HG02763 (cell line): ENCODE data around the gene UVSSA.

Experiments
- ATAC-seq: cut with Tn5 transposase; IDR thresholded peaks from one replicate; pipeline ENCODE4 v1.9.1; 2021; ENCODE audit warnings: mild to moderate bottlenecking, moderate library complexity; ENCODE audit not compliant: unreplicated experiment

The UVSSA gene

DNA sequence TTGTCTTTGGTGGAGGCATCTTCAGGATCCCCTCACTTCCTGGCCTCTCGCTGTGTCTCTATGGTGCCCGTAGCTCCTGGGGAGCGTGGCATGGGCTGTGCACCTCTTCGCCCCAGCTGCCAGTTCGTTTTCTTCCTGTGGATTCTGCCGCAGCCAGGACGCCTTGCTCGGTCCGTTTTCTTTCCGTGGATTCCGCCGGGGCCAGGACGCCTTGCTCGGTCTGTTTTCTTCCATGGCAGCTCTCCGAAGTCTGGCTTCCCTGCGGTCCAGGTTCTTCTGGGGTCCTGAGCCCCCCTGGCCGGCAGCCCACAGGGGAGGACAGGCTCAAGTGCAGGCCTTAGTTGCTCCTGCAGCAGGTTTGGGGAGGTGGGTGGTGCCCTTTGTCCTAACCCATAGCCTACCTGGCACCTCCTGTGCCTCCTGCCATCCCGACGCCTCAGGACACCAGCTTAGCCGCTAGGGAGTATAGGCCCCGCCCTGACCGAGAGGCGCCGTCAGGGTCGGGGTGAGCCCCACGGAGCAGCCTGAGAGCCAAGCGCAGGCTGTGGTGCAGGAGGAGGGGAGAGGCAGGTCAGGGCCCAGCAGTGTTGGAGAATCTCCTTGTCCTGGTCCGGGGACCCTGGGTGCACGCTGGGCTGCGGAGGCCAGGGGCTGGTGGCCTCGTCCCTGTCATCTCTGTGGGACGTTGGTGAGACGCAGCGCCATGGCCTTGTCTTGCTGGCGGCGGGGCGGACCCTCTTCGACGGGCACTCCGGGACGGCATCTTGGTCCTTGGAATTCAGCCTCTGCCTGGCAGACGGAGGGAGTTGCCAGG, 27.1 kb downstream of the UVSSA start:
- ATAC-seq = no peak

DNA sequence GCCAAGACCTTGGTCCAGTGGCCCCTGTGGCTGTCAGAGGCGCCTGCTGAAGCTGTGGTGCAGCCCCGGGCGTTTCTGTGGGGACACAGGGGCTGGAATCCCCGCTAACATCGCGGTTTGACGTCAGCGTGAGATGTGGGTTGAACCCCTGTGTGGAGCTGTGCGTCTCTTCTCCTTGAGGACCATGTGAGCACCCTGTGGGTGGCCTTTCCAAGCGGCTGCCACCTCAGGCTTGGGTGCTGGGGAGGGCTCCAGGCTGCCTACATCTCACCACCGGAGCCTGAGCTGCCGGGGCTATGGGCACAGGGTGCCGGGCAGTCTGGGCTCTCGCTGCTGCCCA, 27.7 kb downstream of the UVSSA start:
- no peak for ATAC-seq

DNA sequence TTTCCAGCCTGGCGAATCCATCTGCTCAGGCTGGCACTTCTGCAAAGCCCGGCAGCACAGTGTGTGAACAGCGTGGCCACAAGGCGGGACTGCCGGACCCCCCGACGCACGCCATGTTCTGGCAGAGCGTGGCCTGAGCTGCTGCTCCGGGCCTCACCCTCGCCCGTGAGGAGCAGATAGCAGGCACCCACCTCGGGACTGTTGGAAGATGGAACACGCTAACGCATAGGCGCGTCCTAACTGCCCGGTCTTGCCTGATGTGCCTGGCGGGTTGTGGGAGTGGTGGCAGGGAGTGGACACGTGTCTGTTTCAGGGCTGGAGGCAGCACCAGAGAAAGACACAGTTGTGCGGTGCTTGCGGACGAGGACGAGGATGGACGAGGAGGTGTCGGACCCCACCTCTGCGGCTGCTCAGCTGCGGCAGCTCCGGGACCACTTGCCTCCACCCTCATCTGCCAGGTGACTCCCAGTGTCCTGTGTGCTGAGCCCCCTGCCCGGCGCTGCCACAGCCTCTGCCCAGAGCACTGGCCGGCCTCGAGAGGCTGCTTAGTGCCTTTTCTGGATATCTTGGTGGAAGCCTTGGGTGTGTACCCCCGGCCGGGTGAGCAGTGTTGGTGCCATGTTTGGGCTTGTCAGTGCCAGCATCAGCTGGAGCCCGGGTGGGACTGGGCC, 28.2 kb downstream of the UVSSA start:
- no peak for ATAC-seq

DNA sequence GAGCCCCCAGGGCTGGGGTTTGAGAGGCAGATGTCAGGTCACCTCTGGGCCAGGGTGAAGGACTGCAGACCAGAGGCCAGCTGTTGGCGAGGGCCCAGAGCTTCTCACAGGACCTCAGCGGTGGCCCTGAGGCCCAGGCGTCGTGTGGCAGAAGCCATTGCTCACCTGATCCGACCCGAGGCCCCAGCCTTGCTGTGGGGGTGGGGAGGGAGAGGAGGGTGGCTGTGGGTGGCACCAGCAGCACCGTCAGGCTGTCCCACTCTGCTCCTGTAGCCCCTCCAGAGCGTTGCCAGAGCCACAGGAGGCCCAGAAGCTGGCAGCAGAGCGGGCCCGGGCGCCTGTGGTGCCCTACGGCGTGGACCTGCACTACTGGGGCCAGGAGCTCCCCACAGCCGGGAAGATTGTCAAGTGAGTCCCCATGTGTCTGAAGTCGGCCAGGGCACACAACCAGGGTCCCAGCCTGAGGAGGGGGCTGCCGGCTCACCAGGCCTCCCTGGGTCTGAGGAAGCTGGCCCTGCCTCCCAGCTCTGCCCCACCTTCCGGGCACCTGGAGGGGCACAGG, 28.8 kb downstream of the UVSSA start:
- no peak for ATAC-seq

DNA sequence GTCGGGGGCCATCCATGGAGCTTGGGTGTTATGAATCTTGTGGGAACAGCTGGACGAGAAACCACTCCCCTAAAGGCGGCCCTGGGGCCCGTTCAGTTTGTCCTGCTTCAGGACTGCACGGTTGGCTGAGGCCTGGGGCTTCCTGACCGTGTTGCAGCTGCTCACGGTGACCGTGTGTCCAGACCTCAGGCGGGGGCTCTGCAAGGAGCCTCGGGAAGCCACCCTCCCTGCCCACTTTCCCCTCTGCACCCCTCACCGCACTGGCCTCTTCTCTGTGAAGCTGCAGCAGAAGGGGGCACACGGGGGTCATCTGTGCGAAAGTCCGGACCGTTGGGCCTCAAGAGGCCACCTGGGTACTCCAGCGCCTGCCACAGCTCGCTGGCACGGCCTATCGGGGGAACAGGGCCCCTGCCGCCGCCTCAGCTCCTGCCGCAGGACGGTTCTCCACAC, 29.4 kb downstream of the UVSSA start:
- ATAC-seq = no peak

DNA sequence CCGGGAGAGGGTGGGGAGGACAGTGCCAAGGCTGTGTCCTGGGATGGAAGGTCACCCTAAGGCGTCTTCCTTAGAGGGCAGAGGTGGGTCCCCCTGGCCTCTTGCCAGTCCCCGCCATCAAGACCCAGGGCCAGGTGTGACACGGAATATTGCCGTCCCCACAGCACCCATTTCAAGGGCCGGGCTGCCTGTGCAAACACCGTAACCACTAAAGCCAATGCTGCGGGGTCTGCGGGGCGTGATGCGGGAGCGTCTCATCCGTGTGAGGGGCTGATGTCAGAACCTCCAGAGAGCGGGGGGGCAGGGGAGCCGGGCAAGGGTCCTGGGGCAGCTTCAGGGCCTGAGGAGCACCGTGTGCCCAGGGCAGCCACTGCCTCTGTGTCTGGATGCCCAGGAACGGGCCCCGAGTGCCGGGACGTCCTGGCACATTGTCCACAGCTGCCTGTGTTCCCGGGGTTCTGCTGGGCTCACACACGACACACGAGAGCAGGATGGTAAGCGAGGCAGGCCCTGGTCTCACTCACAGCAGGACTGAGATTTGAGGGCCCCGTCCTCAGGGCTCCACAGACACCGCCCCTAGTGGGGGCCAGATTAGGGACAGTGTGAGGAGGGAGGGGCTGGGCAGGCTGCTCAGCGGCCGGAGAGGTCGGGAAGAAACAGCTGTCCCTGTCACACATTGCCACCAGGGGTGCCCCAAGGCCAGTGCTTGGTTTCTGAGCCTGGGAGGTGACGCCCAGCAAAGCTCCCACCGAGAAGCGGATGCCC, 30.0 kb downstream of the UVSSA start:
- ATAC-seq = no peak

DNA sequence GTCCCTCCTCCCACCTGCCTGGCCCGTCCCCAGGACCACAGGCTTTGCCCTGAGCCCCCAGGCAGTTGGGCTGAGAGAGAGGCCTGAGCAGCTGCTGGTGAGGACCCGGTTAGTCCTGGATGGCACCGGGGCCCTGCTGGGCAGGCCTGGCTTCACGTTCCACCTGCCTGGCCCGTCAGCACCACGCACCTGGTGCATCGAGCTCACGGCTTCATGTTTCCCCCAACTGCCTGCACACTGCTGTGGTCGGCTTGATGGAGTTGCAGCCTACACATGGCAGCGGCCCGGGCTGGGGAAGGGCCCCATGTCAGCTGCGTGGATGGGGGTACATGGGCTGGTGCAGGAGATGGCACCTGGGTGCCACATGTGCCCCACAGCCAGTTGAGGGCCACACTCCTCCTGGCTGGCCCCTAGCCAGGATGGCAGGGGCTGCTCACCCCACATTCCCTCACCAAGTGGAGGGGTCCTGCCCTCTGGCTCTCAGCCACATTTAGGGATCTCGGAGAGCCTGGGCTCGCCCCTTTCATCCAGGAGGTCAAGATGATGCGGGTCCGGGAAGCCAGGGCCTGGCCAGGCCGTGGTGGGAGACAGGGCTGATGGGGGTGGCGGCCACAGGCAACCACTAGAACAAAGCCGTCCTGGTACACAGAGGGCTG, 30.7 kb downstream of the UVSSA start:
- no peak for ATAC-seq

DNA sequence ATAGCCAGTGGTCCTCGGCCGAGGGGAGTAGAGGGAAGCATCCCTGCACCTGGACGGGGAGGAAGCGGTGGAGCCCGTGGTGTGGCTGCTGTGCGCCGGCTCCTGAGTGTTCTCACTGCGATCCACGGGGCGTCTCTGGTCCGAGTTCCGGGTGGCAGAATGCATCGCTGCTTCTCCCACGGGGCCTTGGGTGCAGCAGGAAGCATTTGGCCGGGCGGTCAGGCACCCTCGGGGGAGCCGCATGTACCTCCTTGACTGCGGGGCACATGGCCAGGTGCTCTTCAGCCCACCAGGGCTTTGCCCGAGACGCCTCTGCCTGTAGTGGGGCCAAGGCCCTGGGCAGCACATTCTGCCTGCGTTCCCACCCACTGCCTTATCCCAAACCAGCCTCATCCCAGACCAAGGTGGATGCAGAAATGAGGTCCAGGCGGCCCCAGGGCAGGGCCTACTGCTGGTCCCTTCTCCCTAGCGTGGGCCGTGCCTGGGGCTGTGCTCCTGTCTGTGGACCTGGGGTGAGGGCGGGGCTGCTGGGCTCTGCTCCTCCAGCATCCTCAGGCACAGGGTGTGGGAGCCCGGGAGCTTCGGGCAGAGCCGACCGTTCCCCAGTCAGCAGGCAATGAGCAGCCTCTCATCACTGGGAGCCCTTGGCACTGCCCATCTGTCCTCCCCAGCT, 31.7 kb downstream of the UVSSA start:
- no peak for ATAC-seq

DNA sequence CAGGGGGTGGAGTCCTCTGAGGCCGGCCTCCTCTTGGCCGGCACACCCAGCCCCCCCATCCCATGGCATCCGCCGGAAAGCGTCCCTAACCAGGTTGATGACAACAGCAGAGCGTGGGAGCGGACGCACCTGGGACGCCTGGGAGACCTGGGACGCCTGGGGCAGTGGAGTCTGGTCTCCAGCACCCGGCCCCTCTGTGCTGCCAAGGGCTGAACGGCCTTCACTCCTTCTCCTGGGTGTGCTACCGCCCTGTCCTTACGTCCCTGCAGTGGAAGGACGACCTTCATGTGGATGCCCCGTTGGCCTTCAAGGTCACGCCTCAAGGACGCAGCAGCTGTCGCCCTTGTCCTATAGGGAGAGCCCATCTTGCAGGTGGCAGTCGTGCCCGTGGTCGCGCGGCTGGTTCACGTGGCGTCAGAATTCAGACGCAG, 32.4 kb downstream of the UVSSA start:
- no peak for ATAC-seq

DNA sequence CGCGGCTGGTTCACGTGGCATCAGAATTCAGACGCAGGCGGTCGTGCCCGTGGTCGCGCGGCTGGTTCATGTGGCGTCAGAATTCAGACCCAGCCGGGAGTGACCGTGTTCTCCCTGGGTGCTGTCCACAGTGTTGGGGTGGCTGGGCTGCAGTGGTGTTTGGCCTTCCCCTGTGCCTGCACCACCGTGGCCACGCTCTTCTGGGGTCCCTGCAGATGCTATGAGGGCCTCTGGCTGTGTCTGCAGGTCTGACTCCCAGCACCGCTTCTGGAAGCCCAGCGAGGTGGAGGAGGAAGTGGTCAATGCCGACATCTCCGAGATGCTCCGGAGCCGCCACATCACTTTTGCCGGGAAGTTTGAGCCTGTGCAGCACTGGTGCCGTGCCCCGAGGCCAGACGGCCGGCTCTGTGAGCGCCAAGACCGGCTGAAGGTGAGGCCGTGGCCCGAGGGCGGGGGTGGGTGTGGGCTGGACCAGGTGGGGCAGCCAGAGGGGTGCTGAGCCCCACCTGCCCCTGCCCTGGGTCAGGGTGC, 32.9 kb downstream of the UVSSA start:
- ATAC-seq = no peak

DNA sequence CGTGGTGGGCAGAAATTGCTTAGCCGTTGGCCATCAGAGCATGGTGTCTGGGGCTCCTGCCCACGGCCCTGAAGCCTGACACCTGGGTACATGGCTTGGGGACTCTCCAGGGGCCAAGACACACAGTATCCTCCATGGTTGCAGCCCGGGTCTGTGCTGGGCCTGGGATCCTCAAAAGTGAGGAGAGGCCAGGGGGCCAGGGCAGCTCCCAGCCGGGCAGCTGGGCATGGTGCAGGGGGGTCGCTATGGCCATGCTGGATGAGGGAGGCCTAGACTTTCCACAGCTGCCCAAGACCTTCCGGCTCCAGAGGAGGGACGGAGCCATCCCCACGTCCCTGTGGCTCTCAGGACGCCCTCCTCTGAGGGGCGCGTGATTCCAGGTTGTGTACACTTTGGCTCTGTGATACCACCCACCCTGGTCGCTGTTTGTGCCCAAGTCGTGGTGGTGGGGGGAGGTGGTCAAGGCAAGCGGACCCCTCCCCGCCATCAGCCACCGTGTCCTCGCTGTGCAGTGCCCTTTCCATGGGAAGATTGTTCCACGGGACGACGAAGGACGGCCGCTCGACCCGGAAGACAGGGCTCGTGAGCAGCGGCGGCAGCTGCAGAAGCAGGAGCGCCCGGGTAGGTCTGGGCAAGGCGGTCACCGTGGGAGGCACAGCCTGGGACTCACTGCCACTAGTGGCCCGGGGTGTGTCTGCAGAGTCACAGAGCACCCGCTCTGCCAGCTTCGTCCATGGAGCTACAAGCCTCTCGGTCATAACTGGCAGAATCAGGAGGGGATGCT, 33.6 kb downstream of the UVSSA start:
- ATAC-seq = no peak

DNA sequence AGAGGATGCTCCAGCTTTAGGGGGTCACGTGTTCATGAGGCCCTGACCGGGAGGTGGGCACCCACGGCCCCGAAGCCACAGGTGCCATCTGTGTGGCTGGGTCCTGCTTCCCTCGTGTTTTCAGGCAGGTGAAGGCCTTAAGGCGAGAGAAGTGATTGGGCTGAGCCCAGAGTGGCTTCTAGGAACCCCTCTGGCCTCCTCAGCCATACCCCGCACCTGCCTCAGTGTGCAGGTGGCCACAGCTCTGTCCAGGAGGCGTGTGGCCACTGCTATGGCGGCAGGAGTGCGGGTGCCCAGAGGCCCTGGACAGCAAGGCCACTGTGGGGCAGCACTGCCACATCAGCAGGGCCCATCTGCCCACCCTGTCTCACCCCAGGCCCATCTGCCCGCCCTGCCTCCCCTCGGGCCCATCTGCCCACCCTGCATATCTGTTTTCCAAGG, 34.2 kb downstream of the UVSSA start:
- no peak for ATAC-seq

DNA sequence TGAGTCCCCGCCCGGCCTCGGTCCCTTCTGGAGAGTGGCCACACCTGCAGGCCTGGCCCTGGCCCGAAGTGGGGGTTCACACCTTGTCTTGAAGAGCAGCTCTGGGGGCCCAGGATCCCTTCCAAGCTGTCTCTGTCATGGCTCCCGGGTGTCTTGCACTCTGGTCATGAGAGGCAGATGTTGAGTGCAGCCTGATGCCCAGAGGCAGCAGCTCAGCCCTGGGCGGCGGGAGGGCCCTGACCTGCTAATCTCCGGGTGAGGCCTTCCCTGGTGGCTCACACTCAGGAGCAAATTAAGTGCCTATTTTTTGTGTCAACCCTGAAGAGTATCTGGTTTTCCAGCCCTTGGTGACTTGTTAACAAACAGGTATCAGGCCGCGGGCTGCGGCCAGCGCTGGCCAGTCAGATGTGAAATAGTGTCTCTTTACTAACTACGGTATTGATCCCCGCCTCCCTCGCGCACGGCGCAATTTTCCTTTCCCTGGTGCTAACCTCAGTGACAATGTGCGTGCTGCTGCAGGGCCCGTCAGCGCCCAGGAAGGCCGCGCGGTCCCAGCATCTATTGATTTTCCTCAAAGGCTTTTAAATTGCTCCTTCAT, 35.0 kb downstream of the UVSSA start:
- ATAC-seq = no peak

DNA sequence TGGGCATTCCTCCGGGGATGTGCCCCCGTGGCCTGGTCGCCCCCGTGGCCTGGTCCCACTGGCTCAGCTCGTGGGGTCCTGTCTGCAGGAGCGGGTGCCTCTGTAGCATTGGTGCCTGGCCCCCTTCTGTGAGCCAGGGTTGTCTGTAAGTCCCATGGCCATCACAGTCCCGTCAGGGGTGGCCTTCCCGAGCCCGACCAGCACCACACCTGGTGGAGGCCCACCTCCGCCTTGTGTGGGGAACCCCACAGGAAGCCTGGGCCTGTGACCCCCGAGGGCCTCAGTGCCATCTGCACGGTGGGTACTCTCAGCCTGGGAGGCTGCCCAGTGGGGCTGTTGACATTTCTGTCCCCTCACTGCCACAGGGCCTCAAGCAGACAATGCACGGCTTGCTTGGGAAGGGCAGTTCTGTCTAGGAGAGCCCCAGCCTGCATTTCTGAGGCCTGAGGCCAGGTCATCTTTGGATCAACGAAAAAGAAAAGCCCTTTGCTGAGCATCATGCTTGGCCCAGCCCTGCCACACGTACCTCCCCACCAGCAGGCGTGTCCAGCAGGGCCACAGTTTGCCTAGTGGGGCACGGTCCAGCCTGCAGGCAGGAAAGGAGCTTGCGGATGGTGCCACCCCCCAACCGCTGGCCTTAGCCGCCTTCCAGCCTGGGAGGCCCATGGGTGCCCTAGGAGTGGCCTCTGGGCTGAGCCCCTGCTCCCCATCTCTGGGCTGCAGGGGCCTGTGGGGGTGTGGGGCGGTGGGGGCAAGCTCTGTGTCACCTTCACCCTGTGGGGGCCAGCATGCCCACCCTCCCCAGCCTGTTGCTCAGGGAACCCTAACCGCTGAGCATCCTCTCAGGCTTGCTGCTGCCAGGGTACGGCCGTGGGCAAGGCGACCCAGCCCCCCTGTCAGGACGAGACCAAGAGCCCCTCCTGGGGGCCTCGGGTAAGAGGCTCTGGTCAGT, 36.0 kb downstream of the UVSSA start:
- no peak for ATAC-seq

DNA sequence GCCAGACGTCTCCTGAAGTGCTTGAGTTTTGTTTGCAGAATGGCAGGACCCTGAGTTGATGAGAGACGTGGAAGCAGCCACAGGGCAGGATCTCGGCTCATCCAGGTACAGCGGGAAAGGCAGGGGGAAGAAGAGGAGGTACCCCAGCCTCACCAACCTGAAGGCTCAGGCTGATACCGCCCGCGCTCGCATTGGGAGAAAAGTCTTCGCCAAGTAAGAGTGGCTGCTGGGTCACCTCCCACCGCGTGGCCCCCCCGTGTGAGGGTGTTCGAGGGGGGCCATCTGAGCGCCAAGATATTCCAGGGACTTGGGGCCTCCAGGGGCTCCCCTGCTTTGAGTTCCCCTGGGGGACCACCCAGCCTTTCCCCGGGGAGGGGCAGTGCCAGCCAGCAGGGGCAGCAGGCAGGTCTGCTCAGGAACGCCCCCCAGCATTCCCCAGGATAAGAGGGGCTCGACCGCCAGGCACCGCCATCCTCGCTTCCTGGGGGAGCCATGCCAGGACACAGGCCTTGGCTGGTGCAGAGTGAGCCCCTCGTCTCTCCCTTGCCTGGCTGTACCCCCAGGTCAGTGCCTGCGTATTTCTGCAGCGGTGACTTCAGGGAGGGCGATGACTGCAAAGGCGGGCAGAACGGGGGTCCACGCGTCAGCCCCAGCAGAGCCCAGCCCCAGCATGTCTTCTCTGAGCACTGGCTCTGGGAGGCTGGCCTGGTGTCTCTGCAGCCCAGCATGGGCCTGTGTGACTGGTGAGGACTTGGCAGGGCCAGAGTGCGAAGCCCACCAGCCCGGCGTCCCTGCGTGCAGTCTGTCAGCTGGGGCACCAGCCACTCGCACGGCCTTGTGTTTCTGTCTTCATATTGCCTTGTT, 37.0 kb downstream of the UVSSA start:
- ATAC-seq = no peak

DNA sequence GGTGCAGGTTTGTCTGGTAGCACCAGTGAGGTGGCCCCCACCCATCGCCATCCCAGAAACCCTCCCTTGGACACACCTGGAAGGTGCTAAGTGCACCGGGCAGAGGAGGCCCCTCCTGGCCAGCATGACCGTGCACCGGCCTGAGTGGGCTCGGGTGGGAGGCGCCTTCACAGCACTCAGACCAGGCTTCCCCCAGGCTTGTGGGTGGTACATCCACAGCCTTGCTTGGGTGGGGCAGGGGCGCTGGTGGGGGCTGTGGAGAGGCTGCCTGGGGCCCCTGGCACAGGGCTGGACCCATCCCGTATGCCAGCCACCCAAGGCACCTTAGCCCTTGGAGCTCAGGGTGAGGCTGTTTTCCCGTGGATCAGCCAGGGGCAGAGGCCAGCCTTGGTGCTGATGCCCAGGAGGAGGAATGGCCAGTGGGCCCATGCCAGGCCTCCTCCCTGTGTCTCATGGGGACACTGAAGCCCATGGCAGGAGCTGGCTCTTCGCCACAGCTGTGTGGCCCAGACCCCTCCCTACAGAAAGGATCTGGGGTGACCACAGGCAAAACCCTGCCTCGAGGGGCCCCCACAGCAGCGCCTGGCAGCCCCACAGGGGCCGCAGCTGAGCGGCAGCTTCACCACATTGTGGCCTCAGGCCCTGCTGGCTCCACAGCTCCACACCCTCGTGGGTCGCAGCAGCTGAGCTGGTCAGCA, 37.8 kb downstream of the UVSSA start:
- ATAC-seq = no peak
